ENCODE measurements around the gene REP15. TPM values are rescaled to one million over a fixed set of nuclear protein-coding genes. Genes with fewer than 3 reads are reported as not detected.

Gene REP15
- total and polyA plus RNA-seq, 2 of the 8 experiments (the other 6 are each of a cell fraction or from before 2014, with no cell fraction given) = 0.06 to 0.73 TPM

DNA sequence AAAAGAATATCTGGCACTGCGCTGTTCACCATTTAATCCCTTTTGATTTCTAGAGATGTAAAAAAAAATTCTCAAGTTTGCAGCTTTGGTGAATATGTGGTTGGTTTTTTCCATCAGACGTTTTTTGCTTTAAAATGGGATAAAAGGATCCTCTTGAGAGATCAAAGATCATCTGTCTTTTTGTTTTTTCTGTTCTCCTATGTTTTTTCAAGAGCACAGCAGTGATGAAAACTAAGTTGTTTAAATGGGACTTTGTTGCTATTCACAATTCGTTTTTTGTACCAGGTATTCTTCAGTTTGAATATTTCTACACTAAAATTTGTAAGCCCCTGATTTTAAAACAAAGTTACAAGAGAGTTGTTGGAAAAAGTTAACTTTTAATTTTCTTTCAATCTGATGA lies 29.7 kb upstream of the REP15 start:
- Histone ChIP-seq H3K14ac (ENCODE audit: insufficient read length) (no peak overlapping the region), H2BK5ac (ENCODE audit: low read depth, low read length) (no peak overlapping the region), H3K27ac (ENCODE audit: low read depth, low read length) (no peak overlapping the region), H4K5ac (ENCODE audit: insufficient read length, low read depth, low read length) (no peak overlapping the region), H3K79me1 (ENCODE audit: low read depth, low read length) (no peaks in the 10 kb centered on the region), H2BK12ac (ENCODE audit: low read depth, low read length) (no peak overlapping the region), H2AFZ (ENCODE audit: low read length) (no peak overlapping the region), H3K18ac (ENCODE audit: extremely low read depth, low read length) (no peak overlapping the region), H3K23ac (ENCODE audit: insufficient read length) (no peak overlapping the region), H2BK20ac (ENCODE audit: low read length) (no peak overlapping the region), H3K4ac (replicated peaks; ENCODE audit: insufficient read length, low read depth, low read length) (no peak overlapping the region), H2AK5ac (ENCODE audit: low read depth, low read length) (no peak overlapping the region), H3K9ac (replicated peaks in 1 of 4; ENCODE audit: extremely low read depth in 1 of 4, low read depth in 3 of 4, low read length in 3 of 4) (no peak overlapping the region), H3K4me3 (ENCODE audit: extremely low read depth in 1 of 4, insufficient read depth in 2 of 4, low read depth in 3 of 4, low read length in 4 of 4) (no peak overlapping the region), H4K91ac (replicated peaks; ENCODE audit: insufficient read length, low read length) (no peak overlapping the region), H4K20me1 (replicated peaks in 1 of 2; ENCODE audit: control insufficient read depth in 1 of 2, insufficient read depth in 2 of 2, low read length in 2 of 2) (no peaks in the 10 kb centered on the region), H3K4me2 (ENCODE audit: insufficient read depth in 1 of 2, low read depth in 2 of 2, low read length in 2 of 2) (no peak overlapping the region), H3K9me3 (ENCODE audit: insufficient read depth in 2 of 2, low read depth in 1 of 2, low read length in 1 of 2) (no peaks in the 10 kb centered on the region), H2BK120ac (replicated peaks; ENCODE audit: low read depth, low read length) (no peak overlapping the region), H3K56ac (replicated peaks; ENCODE audit: insufficient read length, low read depth, low read length) (no peak overlapping the region), H3K23me2 (ENCODE audit: low read depth, low read length) (no peaks in the 10 kb centered on the region; the same call in 1 of the 2 replicates), H3K79me2 (ENCODE audit: control insufficient read depth in 1 of 2, insufficient read depth in 2 of 2, low read length in 2 of 2) (no peaks in the 10 kb centered on the region), H3K36me3 (ENCODE audit: control insufficient read depth in 2 of 4, insufficient read depth in 4 of 4, low read length in 3 of 4) (peaks cover 0 to 6% (median 1%) of the 10 kb centered on the region in 4 experiments; a peak in 1 of 8 replicates), H4K8ac (ENCODE audit: extremely low read depth, insufficient read depth, low read length) (no peak overlapping the region), H2BK15ac (ENCODE audit: low read length) (no peak overlapping the region), H3K4me1 (replicated peaks in 1 of 4; ENCODE audit: control insufficient read depth in 3 of 4, insufficient read depth in 4 of 4, low read length in 3 of 4) (no peaks in the 10 kb centered on the region), H3K27me3 (replicated peaks in 1 of 4; ENCODE audit: control insufficient read depth in 3 of 4, extremely low read depth in 1 of 4, insufficient read depth in 3 of 4, low read length in 3 of 4) (no peaks in the 10 kb centered on the region)
- ChIA-PET CTCF (ENCODE audit: partially characterized antibody) (interaction anchor here (0.9 kb wide), 1 partner anchor 781 kb away, joined by 3 read pairs; no protein-coding TSS in a partner anchor), POLR2A (ENCODE audit: partially characterized antibody) (no interaction called here)
- DNase-seq (ENCODE audit: low read depth in 1 of 2, low spot score in 2 of 2) (no peak), FAIRE-seq (no peak)
- TF ChIP-seq SP1 (IDR thresholded peaks at IDR 0.05; ENCODE audit: low read depth, low read length) (no peak), POU5F1 (IDR thresholded peaks at IDR 0.05; ENCODE audit: low read depth, low read length) (no peak), SRF (IDR thresholded peaks at IDR 0.05; ENCODE audit: low read depth, low read length) (no peak), RAD21 (IDR thresholded peaks at IDR 0.05 in 1 of 2, conservative IDR thresholded peaks at IDR 0.05 in 1 of 2; ENCODE audit: low read depth in 2 of 2, low read length in 2 of 2) (no peak)
- WGBS, 2 experiments (ENCODE audit: extremely low coverage in 1 of 2, insufficient coverage in 1 of 2, insufficient read length in 1 of 2, insufficient replicate concordance in 2 of 2, low coverage in 1 of 2, low lambda C conversion rate in 2 of 2, missing lambda C conversion rate in 1 of 2) = 76% methylated on average over 3 of the region's 3 CpGs; no CpG with 5 or more reads in 1 of the 2 experiments
